ENCODE results near the gene SMAD2. TPM values are rescaled to one million over a fixed set of nuclear protein-coding genes. Genes with fewer than 3 reads are reported as not detected.

SMAD2 gene
- total RNA-seq (100 to 1,000 TPM in 3 of 9 donors, 10 to 100 TPM in 6; 58.4 to 113 (median 90.7) TPM), polyA plus RNA-seq (10 to 100 TPM; 13.8 to 40.9 TPM)
- long read RNA-seq, donor 1, full-length matches to known transcripts, result 30 of 64 reads
- long read RNA-seq, donor 1, partial matches to known transcripts, result 8 of 64 reads
- long read RNA-seq, donor 1, other reads (novel, unspliced or antisense), result 26 of 64 reads
- long read RNA-seq, donor 2, full-length matches to known transcripts, result 50 of 95 reads
- long read RNA-seq, donor 2, partial matches to known transcripts, result 12 of 95 reads
- long read RNA-seq, donor 2, other reads (novel, unspliced or antisense), result 33 of 95 reads
- long read RNA-seq, donor 3, full-length matches to known transcripts, result 25 of 49 reads
- long read RNA-seq, donor 3, partial matches to known transcripts, result 8 of 49 reads
- long read RNA-seq, donor 3, other reads (novel, unspliced or antisense), result 16 of 49 reads

DNA sequence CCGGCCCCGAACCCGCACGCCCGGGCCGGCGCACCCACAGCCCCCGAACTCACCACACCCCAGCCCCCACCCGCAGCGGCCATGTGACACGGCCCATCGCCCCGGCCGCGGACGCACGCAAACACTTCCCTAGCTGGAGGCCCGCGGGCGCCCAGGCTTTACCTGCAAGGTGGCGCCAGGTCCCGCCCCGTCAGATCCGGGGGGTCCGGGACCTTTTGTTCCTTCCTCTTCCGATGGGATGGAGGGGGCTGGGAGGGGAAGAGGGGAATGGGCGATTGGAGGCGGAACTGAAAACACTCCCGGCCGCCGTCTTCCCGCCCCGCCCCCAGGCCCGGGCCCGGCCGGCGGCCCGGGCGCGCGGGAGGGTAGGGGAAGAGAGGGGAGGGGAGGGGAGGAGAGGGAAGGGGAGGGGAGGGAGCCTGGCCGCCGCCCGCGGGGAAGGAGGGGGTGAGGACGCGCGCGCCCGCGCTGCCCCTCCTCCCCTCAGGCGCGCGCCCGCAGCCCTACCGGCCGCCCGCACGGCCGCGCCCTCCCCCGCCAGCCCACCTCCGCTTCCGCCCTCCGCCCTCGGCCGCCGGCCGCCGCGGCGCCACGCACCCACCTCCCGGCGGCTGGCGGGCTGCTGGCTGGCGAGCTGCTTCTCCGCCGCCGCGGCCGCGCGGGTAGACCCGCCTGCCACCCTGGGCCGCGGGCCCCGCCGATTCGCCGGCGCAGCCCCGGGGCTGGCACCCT, at the start of gene SMAD2:
SMAD2 (minus strand) TSS at position 461 of the 732 bp plus-strand sequence. CDS start 33,903 bp downstream, outside the sequence.
- intact Hi-C loops (cut with DNase I), result loop anchor here in 9 of 10 donors (2.0 to 10.0 kb wide), 9 partner anchors 18 to 78 kb away; no protein-coding TSS in a partner anchor
- Histone ChIP-seq H3K4me1 (peaks cover 0 to 61% (median 41%) of the 10 kb centered on the region in 12 donors), H3K27ac (peak within 1 kb of the TSS; percentile 95 to 99 (median 97)), H3K36me3 (no peaks in the 10 kb centered on the region), H3K27me3 (no peaks in the 10 kb centered on the region), H3K9me3 (no peaks in the 10 kb centered on the region), H3K4me3 (peak within 1 kb of the TSS; percentile 69 to 95 (median 88))
- no peak for TF ChIP-seq POLR2A (IDR thresholded peaks at IDR 0.05)
- no peak for TF ChIP-seq CTCF (IDR thresholded peaks at IDR 0.05)
- WGBS, 4 donors, result 0 to 1% (median 1%) methylated on average over 3 to 93 of the region's 93 CpGs
- peak; percentile 86 to 93 (median 88) for DNase-seq
- peak; percentile 57 to 79 (median 77) for ATAC-seq

DNA sequence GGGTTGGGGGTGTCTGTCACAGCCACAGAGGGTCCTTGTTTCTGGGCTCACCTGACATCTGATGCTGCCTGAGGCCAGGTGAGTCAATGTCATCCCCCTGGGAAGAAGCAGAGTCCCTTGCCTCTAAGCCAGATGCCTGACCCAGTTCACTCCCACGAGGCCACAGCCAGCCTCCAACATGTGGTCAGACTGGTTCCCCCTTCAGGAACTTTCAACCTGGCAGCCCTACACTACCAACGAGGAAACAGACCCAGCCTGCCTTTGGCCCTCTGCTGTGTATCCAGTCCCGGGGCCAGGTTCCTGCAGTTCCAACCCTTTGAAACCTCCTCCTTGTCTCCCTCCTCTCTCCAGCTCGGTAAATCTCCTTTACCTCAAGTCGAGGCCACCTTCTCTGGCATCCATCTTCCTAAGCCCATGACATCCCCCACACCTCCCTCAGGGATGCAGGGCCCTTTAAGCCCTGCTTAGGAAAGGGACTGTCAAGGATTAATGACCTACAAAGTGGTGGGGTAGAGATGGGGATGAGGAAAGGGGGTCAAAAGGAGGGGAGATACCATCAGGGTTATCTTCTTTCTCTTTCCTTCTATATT, 49.2 kb upstream of the SMAD2 start:
- WGBS, 4 donors, result 44 to 53% (median 48%) methylated on average over 5 of the region's 5 CpGs
- TF ChIP-seq POLR2A (IDR thresholded peaks at IDR 0.05) (no peak), CTCF (IDR thresholded peaks at IDR 0.05) (no peak)
- Histone ChIP-seq H3K36me3 (no peaks in the 10 kb centered on the region), H3K4me1 (no peaks in the 10 kb centered on the region), H3K27ac (no peak overlapping the region), H3K4me3 (no peak overlapping the region), H3K9me3 (no peaks in the 10 kb centered on the region), H3K27me3 (no peaks in the 10 kb centered on the region)
- ATAC-seq, result no peak
- intact Hi-C loops (cut with DNase I), result no loop called here
- DNase-seq, result no peak

GRCh38 chr18:47978603-47979002, 48.1 kb upstream of the SMAD2 start:
- intact Hi-C loops (cut with DNase I), result no loop called here
- no peak overlapping the region for H3K27ac ChIP-seq
- H3K36me3 ChIP-seq, result no peaks in the 10 kb centered on the region
- no peak for TF ChIP-seq CTCF (IDR thresholded peaks at IDR 0.05)
- no peak for TF ChIP-seq POLR2A (IDR thresholded peaks at IDR 0.05)
- no peak overlapping the region for H3K4me3 ChIP-seq
- peaks cover 0 to under 1% (median 0%) of the 10 kb centered on the region in 9 donors for H3K27me3 ChIP-seq
- DNase-seq (no peak), ATAC-seq (no peak)
- H3K4me1 ChIP-seq, result no peaks in the 10 kb centered on the region
- 74 to 86% (median 79%) methylated on average over 1 of the region's 1 CpG for WGBS, 4 donors
- no peaks in the 10 kb centered on the region for H3K9me3 ChIP-seq

DNA sequence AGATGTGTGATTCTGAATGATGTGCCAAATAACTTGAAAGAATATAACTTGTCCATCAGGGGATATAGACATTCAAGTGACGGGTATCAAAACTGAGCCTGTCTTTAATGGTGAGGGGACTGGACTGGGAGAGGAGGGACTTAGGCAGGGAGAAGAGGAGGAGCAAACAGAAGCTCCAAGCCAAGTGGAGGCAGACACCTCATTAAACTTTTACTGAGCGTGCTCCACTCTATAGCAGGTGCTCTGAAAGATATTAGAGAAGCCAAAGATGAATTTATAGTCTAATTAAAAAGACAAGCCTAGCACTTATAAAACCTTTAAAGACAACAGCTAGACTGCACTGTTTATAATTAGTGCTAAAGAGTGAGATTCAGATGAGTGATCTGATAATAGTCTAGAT, 47.7 kb upstream of the SMAD2 start:
- 75 to 97% (median 94%) methylated on average over 2 of the region's 2 CpGs for WGBS, 4 donors
- ATAC-seq, result no peak
- intact Hi-C loops (cut with DNase I), result no loop called here

More for the DNA sequence above, 47.7 kb upstream of the SMAD2 start:
- no peak overlapping the region for H3K4me3 ChIP-seq
- no peaks in the 10 kb centered on the region for H3K36me3 ChIP-seq
- peaks cover 0 to 5% (median 0%) of the 10 kb centered on the region in 9 donors for H3K27me3 ChIP-seq
- TF ChIP-seq CTCF (IDR thresholded peaks at IDR 0.05) (no peak), POLR2A (IDR thresholded peaks at IDR 0.05) (no peak)
- no peaks in the 10 kb centered on the region for H3K9me3 ChIP-seq
- no peaks in the 10 kb centered on the region for H3K4me1 ChIP-seq
- DNase-seq, result no peak
- no peak overlapping the region for H3K27ac ChIP-seq

Measured in heart left ventricle (tissue), 16 donors.